Endothelial cell of umbilical vein (primary cell): Measurements from ENCODE around the gene DEFB123.
A peak's percentile ranks its signal among the peaks of the same experiment; 100 is the strongest.

Experiments
- EZH2 ChIP-seq: IDR thresholded peaks from 2 replicates; pipeline ENCODE4 v1.6.1; 2012; ENCODE audit warnings: borderline replicate concordance, low read depth, mild to moderate bottlenecking, moderate library complexity, low read length, inconsistent platforms; ENCODE audit not compliant: severe bottlenecking
- FOS ChIP-seq: IDR thresholded peaks from 2 replicates; pipeline ENCODE4 v1.6.1; 2011; ENCODE audit warnings: mild to moderate bottlenecking, low read length, moderate library complexity, borderline replicate concordance; ENCODE audit not compliant: insufficient read depth
- GATA2 ChIP-seq: IDR thresholded peaks from 2 replicates; pipeline ENCODE4 v1.7.0; 2011; ENCODE audit warnings: low read depth, mild to moderate bottlenecking, moderate library complexity, mixed read lengths, low read length; ENCODE audit not compliant: insufficient read length, insufficient read depth
- JUN ChIP-seq: IDR thresholded peaks from 2 replicates; pipeline ENCODE4 v1.6.1; 2011; ENCODE audit warnings: borderline replicate concordance, low read depth; ENCODE audit not compliant: insufficient read length, insufficient read depth
- MYC ChIP-seq: IDR thresholded peaks from one replicate; pipeline ENCODE4 v1.6.1; 2011; ENCODE audit warnings: mild to moderate bottlenecking, low read depth, low read length
- POLR2A ChIP-seq: IDR thresholded peaks from 2 replicates; pipeline ENCODE4 v1.6.1; 2012; ENCODE audit warnings: low read depth, mild to moderate bottlenecking, control low read depth, low read length
- POLR2AphosphoS5 ChIP-seq: IDR thresholded peaks from 2 replicates; pipeline ENCODE4 v1.6.1; 2012; ENCODE audit warnings: low read depth, mild to moderate bottlenecking, control low read depth, low read length, moderate library complexity; ENCODE audit not compliant: insufficient read depth
- TF ChIP-seq, protein P1 (sequence below), 2 donors: IDR thresholded peaks; 1 replicate in 1 of 2; 2 replicates in 1 of 2; pipeline ENCODE4 v1.5.1; 2011; ENCODE audit warnings: low read length in 2 of 2, mild to moderate bottlenecking in 2 of 2, moderate library complexity in 2 of 2, control low read depth in 1 of 2, inconsistent platforms in 1 of 2, low read depth in 1 of 2; ENCODE audit not compliant: insufficient read depth in 1 of 2; ENCODE audit errors: extremely low read depth in 1 of 2
- TF ChIP-seq, protein P2 (sequence below): IDR thresholded peaks from 2 replicates; pipeline ENCODE4 v1.6.1; 2011; ENCODE audit not compliant: insufficient read depth, insufficient read length

DNA sequence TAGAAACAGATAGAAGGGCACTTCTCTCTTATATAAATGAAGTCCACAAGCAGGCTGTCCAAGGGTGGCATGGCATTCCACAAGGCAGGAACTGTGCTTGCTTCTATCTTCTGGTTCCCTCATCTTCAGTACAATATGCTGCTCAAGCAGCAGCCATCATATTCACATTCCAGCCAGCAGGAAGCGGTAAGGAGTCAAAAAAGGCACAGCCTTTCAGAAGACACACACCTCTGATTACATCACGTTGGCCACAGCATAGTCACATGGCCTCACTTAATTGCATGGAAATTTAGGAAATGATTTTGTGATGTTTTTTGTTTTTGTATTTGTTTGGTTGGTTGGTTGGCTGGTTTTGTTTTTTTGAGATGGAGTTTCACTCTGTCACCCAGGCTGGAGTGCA lies 53.7 kb downstream of the DEFB123 start:
- TF ChIP-seq, protein P1, sequence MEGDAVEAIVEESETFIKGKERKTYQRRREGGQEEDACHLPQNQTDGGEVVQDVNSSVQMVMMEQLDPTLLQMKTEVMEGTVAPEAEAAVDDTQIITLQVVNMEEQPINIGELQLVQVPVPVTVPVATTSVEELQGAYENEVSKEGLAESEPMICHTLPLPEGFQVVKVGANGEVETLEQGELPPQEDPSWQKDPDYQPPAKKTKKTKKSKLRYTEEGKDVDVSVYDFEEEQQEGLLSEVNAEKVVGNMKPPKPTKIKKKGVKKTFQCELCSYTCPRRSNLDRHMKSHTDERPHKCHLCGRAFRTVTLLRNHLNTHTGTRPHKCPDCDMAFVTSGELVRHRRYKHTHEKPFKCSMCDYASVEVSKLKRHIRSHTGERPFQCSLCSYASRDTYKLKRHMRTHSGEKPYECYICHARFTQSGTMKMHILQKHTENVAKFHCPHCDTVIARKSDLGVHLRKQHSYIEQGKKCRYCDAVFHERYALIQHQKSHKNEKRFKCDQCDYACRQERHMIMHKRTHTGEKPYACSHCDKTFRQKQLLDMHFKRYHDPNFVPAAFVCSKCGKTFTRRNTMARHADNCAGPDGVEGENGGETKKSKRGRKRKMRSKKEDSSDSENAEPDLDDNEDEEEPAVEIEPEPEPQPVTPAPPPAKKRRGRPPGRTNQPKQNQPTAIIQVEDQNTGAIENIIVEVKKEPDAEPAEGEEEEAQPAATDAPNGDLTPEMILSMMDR (IDR thresholded peaks at IDR 0.05; ENCODE audit: extremely low read depth in 1 of 2, insufficient read depth in 1 of 2, low read depth in 1 of 2, low read length in 2 of 2) = peak; percentile 9 to 11
- TF ChIP-seq, protein P2, sequence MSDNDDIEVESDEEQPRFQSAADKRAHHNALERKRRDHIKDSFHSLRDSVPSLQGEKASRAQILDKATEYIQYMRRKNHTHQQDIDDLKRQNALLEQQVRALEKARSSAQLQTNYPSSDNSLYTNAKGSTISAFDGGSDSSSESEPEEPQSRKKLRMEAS = no peak
- TF ChIP-seq EZH2 (no peak), POLR2AphosphoS5 (no peak), POLR2A (no peak), FOS (no peak), JUN (no peak), MYC (no peak), GATA2 (no peak)
